Measurements from ENCODE around the gene C3orf49. TPM values are rescaled to one million over a fixed set of nuclear protein-coding genes. Genes with fewer than 3 reads are reported as not detected.
A peak's percentile ranks its signal among the peaks of the same experiment; 100 is the strongest.

Gene C3orf49
- total RNA-seq, 1 experiment from 2014 or later: not detected

DNA sequence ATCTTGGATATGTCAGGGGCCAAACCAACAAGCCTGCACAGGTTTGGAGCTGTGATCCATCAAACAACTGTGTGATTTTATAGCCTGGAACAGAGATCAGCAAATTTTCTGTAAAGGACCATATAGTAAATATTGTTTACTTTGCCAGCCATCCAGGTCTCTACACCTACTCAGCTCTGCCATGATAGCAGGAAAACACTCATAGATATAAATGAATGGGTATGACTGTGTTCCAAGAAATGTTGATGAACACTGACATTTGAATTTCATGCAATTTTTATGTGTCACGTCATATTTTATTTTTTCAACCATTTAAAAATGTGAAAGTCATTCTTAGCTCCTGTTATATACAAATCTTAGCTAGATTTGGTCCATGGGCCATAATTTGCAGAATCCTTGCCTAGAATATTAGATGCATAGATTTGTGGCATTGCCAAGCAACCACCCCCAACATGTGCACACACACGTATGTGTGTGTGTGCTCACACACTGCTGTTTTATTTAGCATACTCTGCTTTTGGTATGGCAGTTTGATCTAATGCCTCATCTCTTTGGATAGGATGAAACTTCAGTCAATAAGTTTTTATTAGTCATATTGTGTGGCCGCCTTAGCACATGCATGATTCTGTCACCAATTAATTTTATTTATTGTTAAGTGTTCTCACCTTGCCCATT is 51.0 kb downstream of the C3orf49 start:
- no peak for TF ChIP-seq EZH2phosphoT487 (IDR thresholded peaks at IDR 0.05; ENCODE audit: borderline replicate concordance, low read length)
- no peak for TF ChIP-seq CTCF (conservative IDR thresholded peaks at IDR 0.05; ENCODE audit: low read depth, low read length)
- no peak for TF ChIP-seq EZH2 (IDR thresholded peaks at IDR 0.05; ENCODE audit: low read length, unreplicated experiment)
- CTCF ChIA-PET: no interaction called here
- intact Hi-C loops (cut with micrococcal nuclease): no loop called here

GRCh38 chr3:63870615-63871005 is 51.5 kb downstream of the C3orf49 start:
- peaks cover 20% of the 10 kb centered on the region for H3K4me1 ChIP-seq (ENCODE audit: insufficient read depth, low read length)
- no peaks in the 10 kb centered on the region for H3K36me3 ChIP-seq (ENCODE audit: low read depth, low read length)
- no peaks in the 10 kb centered on the region for H3K27me3 ChIP-seq (ENCODE audit: low read length)
- intact Hi-C loops (cut with micrococcal nuclease): no loop called here
- no peaks in the 10 kb centered on the region for H3F3A ChIP-seq (ENCODE audit: low read length, unreplicated experiment)
- TF ChIP-seq EZH2 (IDR thresholded peaks at IDR 0.05; ENCODE audit: low read length, unreplicated experiment): no peak
- H3K27ac ChIP-seq (ENCODE audit: low read length): peak overlapping the region; percentile 75
- ChIA-PET CTCF (no interaction called here), POLR2A (ENCODE audit: unreplicated experiment) (no interaction called here)
- H4K20me1 ChIP-seq (ENCODE audit: low read length): no peaks in the 10 kb centered on the region
- H3K79me2 ChIP-seq (ENCODE audit: low read length): peaks cover 62% of the 10 kb centered on the region
- no peaks in the 10 kb centered on the region for H3K9me2 ChIP-seq (replicated peaks; ENCODE audit: low read length)
- H3K4me3 ChIP-seq (ENCODE audit: low read length): no peak overlapping the region
- ATAC-seq: no peak
- H2AFZ ChIP-seq (ENCODE audit: low read length): no peak overlapping the region
- H3K4me2 ChIP-seq (ENCODE audit: low read length): no peak overlapping the region
- no peaks in the 10 kb centered on the region for H3K9me3 ChIP-seq (ENCODE audit: low read length)
- no peak for DNase-seq
- H3K9ac ChIP-seq (ENCODE audit: low read length): 0 out of 2 replicates have a peak overlapping the region, but pooled peaks have one; percentile 31
- BruUV-seq (replicated peaks): no TSS peak

More for the DNA sequence above, 51.0 kb downstream of the C3orf49 start:
- Histone ChIP-seq H3K4me1 (ENCODE audit: insufficient read depth, low read length) (peaks cover 20% of the 10 kb centered on the region), H3K27me3 (ENCODE audit: low read length) (no peaks in the 10 kb centered on the region), H2AFZ (ENCODE audit: low read length) (no peak overlapping the region), H4K20me1 (ENCODE audit: low read length) (no peaks in the 10 kb centered on the region), H3K9me3 (ENCODE audit: low read length) (no peaks in the 10 kb centered on the region), H3K27ac (ENCODE audit: low read length) (0 out of 2 replicates have a peak overlapping the region, but pooled peaks have one; percentile 7), H3F3A (ENCODE audit: low read length, unreplicated experiment) (no peaks in the 10 kb centered on the region), H3K9me2 (replicated peaks; ENCODE audit: low read length) (no peaks in the 10 kb centered on the region), H3K4me3 (ENCODE audit: low read length) (no peak overlapping the region), H3K79me2 (ENCODE audit: low read length) (peaks cover 63% of the 10 kb centered on the region), H3K36me3 (ENCODE audit: low read depth, low read length) (no peaks in the 10 kb centered on the region), H3K9ac (ENCODE audit: low read length) (no peak overlapping the region), H3K4me2 (ENCODE audit: low read length) (no peak overlapping the region)
- POLR2A ChIA-PET (ENCODE audit: unreplicated experiment): no interaction called here
- DNase-seq (no peak), ATAC-seq (no peak)
- no TSS peak for BruUV-seq (replicated peaks)

DNA sequence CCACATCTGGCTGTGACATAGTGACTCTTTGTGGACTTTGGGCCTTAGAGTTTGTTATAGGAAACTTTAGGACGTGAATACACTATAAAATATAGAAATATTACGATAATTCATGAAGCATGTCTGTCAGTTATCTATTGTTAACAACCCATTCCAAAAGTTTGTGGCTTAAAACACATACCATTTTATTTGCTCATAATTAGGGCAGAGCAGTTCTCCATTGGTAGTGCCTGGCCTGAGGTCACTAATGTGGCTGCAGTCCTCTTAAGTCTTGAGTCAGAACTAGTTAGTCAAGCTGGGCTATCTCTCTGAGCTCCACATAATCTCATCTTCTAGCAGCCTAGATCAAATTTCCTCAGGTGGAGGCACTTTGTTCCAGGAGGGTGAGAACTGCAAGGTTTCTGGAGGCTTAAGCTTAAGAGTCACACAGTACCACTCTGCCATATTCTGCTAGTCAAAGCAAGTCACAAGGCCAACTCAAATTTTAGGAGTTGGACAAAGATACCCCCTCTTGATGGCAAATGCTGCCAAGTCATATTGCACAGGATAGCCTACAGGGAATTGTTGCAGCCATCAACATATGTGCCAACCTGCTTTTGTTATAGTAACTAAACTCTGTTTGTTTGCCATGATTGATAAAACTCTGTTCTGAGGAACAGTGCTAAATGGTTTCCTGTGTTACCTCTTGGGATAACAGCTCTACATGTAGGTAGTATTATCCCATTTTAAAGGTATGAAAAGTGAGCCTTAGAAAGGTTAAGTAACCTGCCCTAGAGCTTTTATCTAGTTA is 53.2 kb downstream of the C3orf49 start:
- Histone ChIP-seq H3K9ac (ENCODE audit: low read length) (peak overlapping the region; percentile 62), H3K27ac (ENCODE audit: low read length) (peak overlapping the region; percentile 95), H4K20me1 (ENCODE audit: low read length) (no peaks in the 10 kb centered on the region), H3K4me2 (ENCODE audit: low read length) (peak overlapping the region; percentile 57), H3K27me3 (ENCODE audit: low read length) (no peaks in the 10 kb centered on the region), H2AFZ (ENCODE audit: low read length) (no peak overlapping the region), H3K4me1 (ENCODE audit: insufficient read depth, low read length) (peaks cover 20% of the 10 kb centered on the region), H3F3A (ENCODE audit: low read length, unreplicated experiment) (no peaks in the 10 kb centered on the region), H3K79me2 (ENCODE audit: low read length) (peaks cover 63% of the 10 kb centered on the region), H3K4me3 (ENCODE audit: low read length) (no peak overlapping the region), H3K36me3 (ENCODE audit: low read depth, low read length) (no peaks in the 10 kb centered on the region), H3K9me3 (ENCODE audit: low read length) (no peaks in the 10 kb centered on the region), H3K9me2 (replicated peaks; ENCODE audit: low read length) (no peaks in the 10 kb centered on the region)
- TF ChIP-seq EZH2 (IDR thresholded peaks at IDR 0.05; ENCODE audit: low read length, unreplicated experiment): no peak
- TF ChIP-seq EZH2phosphoT487 (IDR thresholded peaks at IDR 0.05; ENCODE audit: borderline replicate concordance, low read length): no peak
- no peak for TF ChIP-seq CTCF (conservative IDR thresholded peaks at IDR 0.05; ENCODE audit: low read depth, low read length)
- intact Hi-C loops (cut with micrococcal nuclease): no loop called here
- BruUV-seq (replicated peaks): no TSS peak
- ATAC-seq (peak; percentile 93), DNase-seq (peak; percentile 74)
- ChIA-PET CTCF (no interaction called here), POLR2A (ENCODE audit: unreplicated experiment) (interaction anchor here (0.5 kb wide), 1 partner anchor 39 kb away, joined by 3 read pairs; no protein-coding TSS in a partner anchor)

All from PC-3 (cell line).